Tracheal epithelial cell (primary cell): ENCODE data around the gene R3HCC1L. TPM values are rescaled to one million over a fixed set of nuclear protein-coding genes. Genes with fewer than 3 reads are reported as not detected.

Source experiments
- total RNA-seq: library from RNA; depleted of rRNA; stranded (reverse); fragments of >200 nt; gene quantifications from 2 replicates; pipeline ENCODE4 v1.2.1, GENCODE V29; 2014

R3HCC1L gene
- total RNA-seq = 9.6 and 11.6 TPM in 2 replicates

DNA sequence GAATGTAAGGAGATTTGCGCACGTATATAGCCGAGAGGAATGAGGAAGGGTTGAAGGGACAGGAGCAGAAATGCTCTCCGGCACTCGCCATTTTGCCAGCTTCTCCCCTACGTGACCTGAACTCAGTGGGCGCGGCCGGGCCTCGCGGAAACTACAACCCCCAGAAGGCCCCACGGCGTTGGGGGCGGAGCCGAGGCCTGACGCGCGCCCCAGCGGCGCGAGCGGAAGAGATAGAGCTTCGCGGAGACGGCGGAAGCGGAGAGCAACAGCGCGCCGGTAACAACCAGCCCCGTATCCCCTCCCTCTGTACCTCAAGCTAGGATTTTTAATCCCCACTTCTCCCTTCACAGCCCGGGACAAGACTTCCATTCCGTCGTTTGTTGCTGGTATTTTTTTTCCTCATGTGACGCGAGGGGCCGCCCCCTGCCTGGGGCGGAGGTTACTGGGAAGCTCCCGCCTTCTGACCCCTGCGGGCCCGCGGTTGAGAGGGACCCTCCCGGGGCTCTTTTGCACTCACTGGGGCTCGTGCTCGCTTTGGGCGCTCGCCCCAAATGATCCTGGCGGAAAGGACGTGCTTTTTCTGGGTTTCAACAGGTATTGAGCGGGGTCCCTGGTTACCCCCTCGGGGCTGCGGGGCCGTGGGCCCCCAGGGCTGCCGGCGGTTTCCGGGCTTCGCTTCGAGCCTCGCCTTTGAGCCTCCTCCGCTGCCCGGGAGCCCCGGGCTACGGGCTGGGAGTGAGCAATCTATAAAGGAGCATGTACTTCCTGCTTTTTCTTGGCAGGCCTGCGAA lies at the start of gene R3HCC1L:
TSS of gene R3HCC1L (plus strand) at position 227 of the 791 bp plus-strand sequence. CDS start 73,458 bp downstream, outside the sequence.

GRCh38 chr10:98267894-98268693 lies 133.6 kb downstream of the R3HCC1L start, which contains the start of gene LOXL4:
Gene LOXL4 (minus strand): TSS chr10:98268194. CDS start chr10:98263019, 5,175 bp downstream.

Other genes starting within 250 kb of the R3HCC1L start
- gene CRTAC1, start 104.0 kb upstream of the R3HCC1L start, total RNA-seq = under 0.01 TPM in 1 of 2 replicates, not detected in the other
- 0.64 and 5.3 TPM in 2 replicates for gene LOXL4, start 133.5 kb downstream of the R3HCC1L start, total RNA-seq